ENCODE results near the gene CARMIL3. TPM values are rescaled to one million over a fixed set of nuclear protein-coding genes. Genes with fewer than 3 reads are reported as not detected.

Gene CARMIL3
- total RNA-seq, 1 donor from 2014 or later = 1.2 TPM

DNA sequence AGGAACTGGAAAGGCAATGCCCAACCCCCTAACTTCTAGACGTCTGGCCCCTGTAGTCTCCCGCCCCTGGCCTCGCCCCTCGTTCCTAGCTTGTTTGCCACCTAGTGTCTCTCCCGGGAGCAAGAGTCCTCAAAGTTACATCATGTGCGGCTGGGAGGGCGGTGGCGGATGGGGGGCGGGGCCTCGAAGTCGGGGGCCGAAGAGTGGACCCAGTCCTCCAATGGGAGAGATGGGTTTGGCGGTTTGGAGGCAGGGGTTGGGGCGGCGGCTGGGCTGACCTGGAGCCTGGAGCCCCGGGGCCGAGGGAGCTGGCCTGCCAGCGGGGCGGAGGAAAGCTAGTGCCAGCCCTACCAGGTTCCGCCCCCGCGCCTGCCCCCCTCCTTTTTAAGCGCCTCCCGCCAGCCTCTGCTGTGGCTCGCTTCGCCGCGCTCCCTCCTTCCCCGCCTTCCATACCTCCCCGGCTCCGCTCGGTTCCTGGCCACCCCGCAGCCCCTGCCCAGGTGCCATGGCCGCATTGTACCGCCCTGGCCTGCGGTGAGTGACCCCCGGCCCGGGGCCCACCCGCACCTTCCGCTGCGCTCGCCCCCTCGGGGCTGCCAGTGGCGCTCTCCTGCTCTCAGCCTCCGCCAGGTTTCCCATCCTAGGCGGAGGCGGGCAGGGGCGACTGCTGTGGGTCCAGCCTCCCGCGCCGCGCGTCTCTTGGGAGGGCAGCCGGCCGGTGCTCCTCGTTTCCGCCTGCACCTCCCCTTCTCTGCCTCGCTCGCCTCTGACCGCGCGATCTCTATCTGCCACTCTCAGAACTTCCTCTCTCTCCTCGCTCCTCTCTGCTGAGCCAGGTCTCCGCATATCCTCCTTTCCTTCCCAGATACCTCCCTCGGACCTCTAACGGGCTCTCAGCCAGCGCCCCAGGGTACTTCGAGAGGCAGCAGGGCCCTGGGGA lies 42.4 kb downstream of the CARMIL3 start, which contains the start of gene PCK2:
Gene PCK2, plus strand, starts transcription at position 411 of the 940 bp plus-strand sequence. Its CDS starts 95 bp downstream, at position 506.
- Histone ChIP-seq H3K9me3 (no peaks in the 10 kb centered on the region), H3K27me3 (no peaks in the 10 kb centered on the region), H3K36me3 (no peaks in the 10 kb centered on the region), H3K4me3 (peak within 1 kb of the TSS; percentile 95 to 96), H3K4me1 (peaks cover 23% of the 10 kb centered on the region), H3K27ac (peak within 1 kb of the TSS; percentile 93)
- intact Hi-C loops (cut with DNase I) = loop anchor here (5.0 kb wide), 1 partner anchor 82 kb away; no protein-coding TSS in a partner anchor
- peak in 1 of 2 donors; percentile 96 for DNase-seq (ENCODE audit: extremely low spot score in 2 of 2)
- TF ChIP-seq POLR2A (IDR thresholded peaks at IDR 0.05) (peak in 1 of 2 donors; percentile 51), POLR2AphosphoS5 (IDR thresholded peaks at IDR 0.05; ENCODE audit: insufficient read depth in 1 of 2, low read depth in 1 of 2) (peak; percentile 27 to 86)
- TF ChIP-seq, protein P1, sequence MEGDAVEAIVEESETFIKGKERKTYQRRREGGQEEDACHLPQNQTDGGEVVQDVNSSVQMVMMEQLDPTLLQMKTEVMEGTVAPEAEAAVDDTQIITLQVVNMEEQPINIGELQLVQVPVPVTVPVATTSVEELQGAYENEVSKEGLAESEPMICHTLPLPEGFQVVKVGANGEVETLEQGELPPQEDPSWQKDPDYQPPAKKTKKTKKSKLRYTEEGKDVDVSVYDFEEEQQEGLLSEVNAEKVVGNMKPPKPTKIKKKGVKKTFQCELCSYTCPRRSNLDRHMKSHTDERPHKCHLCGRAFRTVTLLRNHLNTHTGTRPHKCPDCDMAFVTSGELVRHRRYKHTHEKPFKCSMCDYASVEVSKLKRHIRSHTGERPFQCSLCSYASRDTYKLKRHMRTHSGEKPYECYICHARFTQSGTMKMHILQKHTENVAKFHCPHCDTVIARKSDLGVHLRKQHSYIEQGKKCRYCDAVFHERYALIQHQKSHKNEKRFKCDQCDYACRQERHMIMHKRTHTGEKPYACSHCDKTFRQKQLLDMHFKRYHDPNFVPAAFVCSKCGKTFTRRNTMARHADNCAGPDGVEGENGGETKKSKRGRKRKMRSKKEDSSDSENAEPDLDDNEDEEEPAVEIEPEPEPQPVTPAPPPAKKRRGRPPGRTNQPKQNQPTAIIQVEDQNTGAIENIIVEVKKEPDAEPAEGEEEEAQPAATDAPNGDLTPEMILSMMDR (IDR thresholded peaks at IDR 0.05) = peak in 1 of 3 experiments; percentile 5

DNA sequence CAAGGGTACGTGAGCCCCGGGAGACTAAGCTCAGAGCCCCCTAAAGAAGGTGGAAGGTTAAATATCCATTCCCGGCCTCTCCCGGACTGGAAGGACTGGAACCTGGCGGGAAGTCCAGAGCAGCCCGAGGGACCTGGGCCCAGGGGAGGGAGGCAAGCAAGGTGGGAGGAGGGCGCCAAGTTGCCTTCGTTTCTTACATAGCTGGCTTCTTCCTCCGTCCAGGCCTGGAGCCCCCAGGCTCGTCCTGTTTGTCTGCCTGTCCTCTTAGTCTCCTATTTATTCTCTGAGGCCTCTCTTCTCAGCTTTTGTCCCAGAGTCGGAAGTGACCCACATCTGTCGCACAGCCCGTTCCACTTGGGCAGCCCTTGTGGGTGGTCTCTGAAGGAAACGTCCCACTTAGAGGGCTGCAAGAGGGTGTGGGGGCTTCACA lies 43.0 kb downstream of the CARMIL3 start:
- H3K9me3 ChIP-seq = no peaks in the 10 kb centered on the region
- DNase-seq (ENCODE audit: extremely low spot score in 2 of 2) = no peak
- peak overlapping the region; percentile 93 for H3K27ac ChIP-seq
- peaks cover 23% of the 10 kb centered on the region for H3K4me1 ChIP-seq
- no peaks in the 10 kb centered on the region for H3K27me3 ChIP-seq
- TF ChIP-seq POLR2AphosphoS5 (IDR thresholded peaks at IDR 0.05; ENCODE audit: insufficient read depth in 1 of 2, low read depth in 1 of 2) (no peak), POLR2A (IDR thresholded peaks at IDR 0.05) (no peak)
- TF ChIP-seq, protein P1 (IDR thresholded peaks at IDR 0.05) = no peak
- peak overlapping the region; percentile 95 to 96 for H3K4me3 ChIP-seq
- H3K36me3 ChIP-seq = no peaks in the 10 kb centered on the region
- intact Hi-C loops (cut with DNase I) = loop anchor here (5.0 kb wide), 1 partner anchor 83 kb away; no protein-coding TSS in a partner anchor

DNA sequence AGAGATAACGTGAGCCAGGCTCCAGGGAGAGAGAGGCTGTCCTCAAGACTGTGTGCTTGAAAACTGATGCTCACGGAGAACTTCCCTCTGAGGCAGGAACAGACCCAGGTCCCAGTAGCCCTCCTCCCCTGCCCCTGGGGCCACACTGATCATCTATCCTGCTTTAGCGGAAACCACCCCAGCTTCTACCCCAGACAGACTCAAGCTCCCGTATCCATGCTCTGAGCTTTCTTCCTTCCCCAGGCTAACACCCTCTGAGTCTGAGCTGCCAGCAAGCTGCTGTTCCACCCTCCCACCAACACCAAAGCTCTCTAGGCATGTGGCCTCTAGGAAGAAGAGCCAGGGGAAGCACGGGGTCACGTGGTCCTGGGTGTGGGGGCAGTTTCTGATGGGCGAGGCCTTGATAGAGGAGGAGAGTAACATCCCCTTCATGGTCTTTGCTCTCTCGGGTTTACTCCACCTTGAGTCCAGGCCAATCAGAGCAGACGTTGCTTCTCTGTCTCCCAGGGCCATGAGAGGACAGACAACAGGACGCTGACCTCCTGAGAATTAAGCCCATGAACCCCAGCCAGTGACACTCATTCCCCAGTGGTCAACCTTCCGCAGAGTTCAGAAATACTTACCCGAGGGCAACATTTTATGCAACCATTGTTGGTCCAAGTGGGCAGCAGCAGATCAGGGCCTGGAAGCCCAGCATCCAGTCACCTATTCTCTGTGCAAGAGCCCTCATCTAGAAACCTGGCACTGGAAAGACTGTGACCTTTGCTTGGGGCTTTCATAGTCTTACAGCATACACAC lies 43.7 kb downstream of the CARMIL3 start:
- Histone ChIP-seq H3K9me3 (no peaks in the 10 kb centered on the region), H3K36me3 (no peaks in the 10 kb centered on the region), H3K27ac (peak overlapping the region; percentile 93), H3K27me3 (no peaks in the 10 kb centered on the region), H3K4me3 (peak overlapping the region; percentile 95 to 96), H3K4me1 (peaks cover 23% of the 10 kb centered on the region)
- intact Hi-C loops (cut with DNase I) = no loop called here
- DNase-seq (ENCODE audit: extremely low spot score in 2 of 2) = no peak
- TF ChIP-seq POLR2A (IDR thresholded peaks at IDR 0.05) (no peak), POLR2AphosphoS5 (IDR thresholded peaks at IDR 0.05; ENCODE audit: insufficient read depth in 1 of 2, low read depth in 1 of 2) (no peak)
- TF ChIP-seq, protein P1 (IDR thresholded peaks at IDR 0.05) = no peak

DNA sequence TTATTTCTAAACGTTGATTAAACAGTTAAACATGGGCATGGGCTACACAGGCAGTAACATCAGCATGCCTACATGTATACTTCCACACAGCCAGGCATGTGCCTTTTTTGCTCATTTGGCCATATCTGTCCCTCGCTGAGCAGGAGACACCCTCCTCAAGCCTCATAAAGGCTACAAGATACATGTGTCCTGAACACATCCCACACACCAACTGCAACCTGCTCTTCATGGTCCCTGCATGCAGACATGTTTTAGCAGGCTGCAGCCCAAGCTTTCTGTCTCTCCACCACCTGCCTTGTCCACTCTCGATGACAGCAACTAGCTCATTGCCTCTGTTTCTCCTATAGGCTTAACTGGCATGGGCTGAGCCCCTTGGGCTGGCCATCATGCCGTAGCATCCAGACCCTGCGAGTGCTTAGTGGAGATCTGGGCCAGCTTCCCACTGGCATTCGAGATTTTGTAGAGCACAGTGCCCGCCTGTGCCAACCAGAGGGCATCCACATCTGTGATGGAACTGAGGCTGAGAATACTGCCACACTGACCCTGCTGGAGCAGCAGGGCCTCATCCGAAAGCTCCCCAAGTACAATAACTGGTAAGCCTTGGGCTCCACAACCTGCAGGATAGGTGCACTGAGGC lies 44.9 kb downstream of the CARMIL3 start:
- intact Hi-C loops (cut with DNase I) = no loop called here
- H3K27ac ChIP-seq = no peak overlapping the region
- H3K4me1 ChIP-seq = peaks cover 23% of the 10 kb centered on the region
- H3K36me3 ChIP-seq = no peaks in the 10 kb centered on the region
- H3K27me3 ChIP-seq = no peaks in the 10 kb centered on the region
- TF ChIP-seq, protein P1 (IDR thresholded peaks at IDR 0.05) = no peak
- no peak for TF ChIP-seq POLR2AphosphoS5 (IDR thresholded peaks at IDR 0.05; ENCODE audit: insufficient read depth in 1 of 2, low read depth in 1 of 2)
- TF ChIP-seq POLR2A (IDR thresholded peaks at IDR 0.05) = no peak
- no peak overlapping the region for H3K4me3 ChIP-seq
- H3K9me3 ChIP-seq = no peaks in the 10 kb centered on the region
- no peak for DNase-seq (ENCODE audit: extremely low spot score in 2 of 2)

Measured in vagina (tissue), 2 donors.